Measurements from ENCODE around the gene HRAS. TPM values are rescaled to one million over a fixed set of nuclear protein-coding genes. Genes with fewer than 3 reads are reported as not detected.

Gene HRAS
- total and polyA plus RNA-seq, 2 of the 8 experiments (the other 6 are each of a cell fraction or from before 2014, with no cell fraction given): 44.3 to 54.7 TPM

GRCh38 chr11:541433-541885, 6.1 kb upstream of the HRAS start:
- H3K79me2 ChIP-seq (ENCODE audit: control insufficient read depth in 1 of 2, insufficient read depth in 2 of 2, low read length in 2 of 2): no peaks in the 10 kb centered on the region
- H3K56ac ChIP-seq (replicated peaks; ENCODE audit: insufficient read length, low read depth, low read length): no peak overlapping the region
- no peak for FAIRE-seq
- ChIA-PET POLR2A (ENCODE audit: partially characterized antibody) (interaction anchor here (1.2 to 1.3 kb wide), 4 partner anchors 11 to 245 kb away, joined by 3 to 5 read pairs (median 4); no protein-coding TSS in a partner anchor), CTCF (ENCODE audit: partially characterized antibody) (interaction anchor here (0.6 to 2.0 kb wide), 3 partner anchors 9 to 180 kb away, joined by 3 to 4 read pairs (median 3); no protein-coding TSS in a partner anchor)
- H2BK12ac ChIP-seq (ENCODE audit: low read depth, low read length): no peak overlapping the region
- H3K79me1 ChIP-seq (ENCODE audit: low read depth, low read length): no peaks in the 10 kb centered on the region
- no peak overlapping the region for H2AFZ ChIP-seq (ENCODE audit: low read length)
- no peak overlapping the region for H3K4me3 ChIP-seq (ENCODE audit: extremely low read depth in 1 of 4, insufficient read depth in 2 of 4, low read depth in 3 of 4, low read length in 4 of 4)
- no peak overlapping the region for H3K18ac ChIP-seq (ENCODE audit: extremely low read depth, low read length)
- H3K9me3 ChIP-seq (ENCODE audit: insufficient read depth in 2 of 2, low read depth in 1 of 2, low read length in 1 of 2): no peaks in the 10 kb centered on the region
- WGBS, 2 experiments (ENCODE audit: extremely low coverage in 1 of 2, insufficient coverage in 1 of 2, insufficient read length in 1 of 2, insufficient replicate concordance in 2 of 2, low coverage in 1 of 2, low lambda C conversion rate in 2 of 2, missing lambda C conversion rate in 1 of 2): 92% methylated on average over 19 of the region's 20 CpGs; no CpG with 5 or more reads in 1 of the 2 experiments
- no peak overlapping the region for H2BK120ac ChIP-seq (replicated peaks; ENCODE audit: low read depth, low read length)
- no peak overlapping the region for H4K8ac ChIP-seq (ENCODE audit: extremely low read depth, insufficient read depth, low read length)
- H3K23me2 ChIP-seq (ENCODE audit: low read depth, low read length): peaks cover 12% of the 10 kb centered on the region; the same call in 1 of the 2 replicates
- no peak overlapping the region for H4K5ac ChIP-seq (ENCODE audit: insufficient read length, low read depth, low read length)
- peaks cover 0 to 14% (median 5%) of the 10 kb centered on the region in 4 experiments; a peak in 5 of 7 replicates for H3K27me3 ChIP-seq (replicated peaks in 1 of 4; ENCODE audit: control insufficient read depth in 3 of 4, extremely low read depth in 1 of 4, insufficient read depth in 3 of 4, low read length in 3 of 4)
- no peak overlapping the region for H2BK5ac ChIP-seq (ENCODE audit: low read depth, low read length)
- no peaks in the 10 kb centered on the region for H3K36me3 ChIP-seq (ENCODE audit: control insufficient read depth in 2 of 4, insufficient read depth in 4 of 4, low read length in 3 of 4)
- H3K4ac ChIP-seq (replicated peaks; ENCODE audit: insufficient read length, low read depth, low read length): no peak overlapping the region
- H2BK20ac ChIP-seq (ENCODE audit: low read length): no peak overlapping the region
- no peak for DNase-seq (ENCODE audit: low read depth in 1 of 2, low spot score in 2 of 2)
- no peak overlapping the region for H2AK5ac ChIP-seq (ENCODE audit: low read depth, low read length)
- no peak overlapping the region for H2BK15ac ChIP-seq (ENCODE audit: low read length)
- peaks cover 0 to 13% (median 8%) of the 10 kb centered on the region in 4 experiments; a peak in 5 of 7 replicates for H3K4me1 ChIP-seq (replicated peaks in 1 of 4; ENCODE audit: control insufficient read depth in 3 of 4, insufficient read depth in 4 of 4, low read length in 3 of 4)
- H3K4me2 ChIP-seq (ENCODE audit: insufficient read depth in 1 of 2, low read depth in 2 of 2, low read length in 2 of 2): no peak overlapping the region
- H3K23ac ChIP-seq (ENCODE audit: insufficient read length): no peak overlapping the region
- no peak overlapping the region for H4K91ac ChIP-seq (replicated peaks; ENCODE audit: insufficient read length, low read length)
- H3K27ac ChIP-seq (ENCODE audit: low read depth, low read length): no peak overlapping the region
- no peak overlapping the region for H3K9ac ChIP-seq (replicated peaks in 1 of 4; ENCODE audit: extremely low read depth in 1 of 4, low read depth in 3 of 4, low read length in 3 of 4)
- H4K20me1 ChIP-seq (replicated peaks in 1 of 2; ENCODE audit: control insufficient read depth in 1 of 2, insufficient read depth in 2 of 2, low read length in 2 of 2): no peaks in the 10 kb centered on the region
- TF ChIP-seq RBBP5 (IDR thresholded peaks at IDR 0.05; ENCODE audit: borderline replicate concordance, low read depth, low read length): no peak
- no peak for TF ChIP-seq SP2 (IDR thresholded peaks at IDR 0.05; ENCODE audit: low read length)
- TF ChIP-seq PHF8 (conservative IDR thresholded peaks at IDR 0.05; ENCODE audit: low read depth, low read length): no peak
- TF ChIP-seq KDM5A (IDR thresholded peaks at IDR 0.05; ENCODE audit: low read length): no peak
- no peak for TF ChIP-seq TCF12 (IDR thresholded peaks at IDR 0.05; ENCODE audit: low read depth, low read length)
- TF ChIP-seq NRF1 (IDR thresholded peaks at IDR 0.05; ENCODE audit: low read depth, low read length): no peak
- no peak for TF ChIP-seq GABPA (IDR thresholded peaks at IDR 0.05; ENCODE audit: borderline replicate concordance, insufficient read depth, low read length)
- no peak for TF ChIP-seq POLR2A (IDR thresholded peaks at IDR 0.05; ENCODE audit: control extremely low read depth in 1 of 2, low read depth in 2 of 2, low read length in 2 of 2)
- no peak for TF ChIP-seq SRF (IDR thresholded peaks at IDR 0.05; ENCODE audit: low read depth, low read length)
- no peak for TF ChIP-seq GTF2F1 (IDR thresholded peaks at IDR 0.05; ENCODE audit: borderline replicate concordance, low read depth, low read length)
- TF ChIP-seq CHD2 (IDR thresholded peaks at IDR 0.05; ENCODE audit: low read length): no peak
- TF ChIP-seq KDM4A (IDR thresholded peaks at IDR 0.05; ENCODE audit: low read depth, low read length, severe bottlenecking): no peak
- H3K14ac ChIP-seq (ENCODE audit: insufficient read length): no peak overlapping the region

All from H1 (cell line).